Measurements from ENCODE around the gene HIKESHI.

DNA sequence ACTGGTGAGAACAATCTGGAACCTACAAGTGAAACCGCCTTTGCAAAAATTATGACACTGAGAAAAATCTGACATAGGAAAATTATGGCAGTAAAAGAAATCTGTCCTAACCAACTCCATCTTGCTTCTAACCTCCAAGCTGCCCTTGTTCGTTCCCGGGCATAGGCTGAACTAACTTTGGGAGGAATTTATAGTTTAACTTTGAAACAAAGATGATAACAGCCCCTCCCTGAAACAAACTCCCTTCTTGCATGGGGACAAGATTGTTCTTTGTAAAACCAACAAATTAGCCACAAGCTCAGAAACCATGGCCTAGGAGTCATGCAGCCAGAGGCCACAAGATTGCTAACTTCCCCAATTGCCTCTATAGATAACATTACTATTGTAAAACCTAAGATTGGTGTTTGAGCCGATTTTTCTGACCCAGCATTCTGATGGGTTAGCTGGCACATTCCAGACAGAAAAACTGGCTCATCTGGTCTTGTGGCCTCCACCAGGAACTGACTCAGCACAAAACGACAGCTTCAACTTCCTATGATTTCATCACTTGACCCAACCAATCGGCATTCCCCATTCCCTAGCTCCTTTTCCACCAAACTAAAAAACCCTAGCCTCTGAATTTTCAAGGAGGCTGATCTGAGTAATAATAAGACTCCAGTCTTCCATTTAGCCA lies 69.0 kb downstream of the HIKESHI start:
- TF ChIP-seq, protein P1, sequence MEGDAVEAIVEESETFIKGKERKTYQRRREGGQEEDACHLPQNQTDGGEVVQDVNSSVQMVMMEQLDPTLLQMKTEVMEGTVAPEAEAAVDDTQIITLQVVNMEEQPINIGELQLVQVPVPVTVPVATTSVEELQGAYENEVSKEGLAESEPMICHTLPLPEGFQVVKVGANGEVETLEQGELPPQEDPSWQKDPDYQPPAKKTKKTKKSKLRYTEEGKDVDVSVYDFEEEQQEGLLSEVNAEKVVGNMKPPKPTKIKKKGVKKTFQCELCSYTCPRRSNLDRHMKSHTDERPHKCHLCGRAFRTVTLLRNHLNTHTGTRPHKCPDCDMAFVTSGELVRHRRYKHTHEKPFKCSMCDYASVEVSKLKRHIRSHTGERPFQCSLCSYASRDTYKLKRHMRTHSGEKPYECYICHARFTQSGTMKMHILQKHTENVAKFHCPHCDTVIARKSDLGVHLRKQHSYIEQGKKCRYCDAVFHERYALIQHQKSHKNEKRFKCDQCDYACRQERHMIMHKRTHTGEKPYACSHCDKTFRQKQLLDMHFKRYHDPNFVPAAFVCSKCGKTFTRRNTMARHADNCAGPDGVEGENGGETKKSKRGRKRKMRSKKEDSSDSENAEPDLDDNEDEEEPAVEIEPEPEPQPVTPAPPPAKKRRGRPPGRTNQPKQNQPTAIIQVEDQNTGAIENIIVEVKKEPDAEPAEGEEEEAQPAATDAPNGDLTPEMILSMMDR (IDR thresholded peaks at IDR 0.05): no peak
- TF ChIP-seq EP300 (IDR thresholded peaks at IDR 0.05) (no peak), POLR2AphosphoS5 (IDR thresholded peaks at IDR 0.05) (no peak), POLR2A (IDR thresholded peaks at IDR 0.05) (no peak)

Measured in stomach (tissue), 4 donors.